ENCODE data around the gene GPR160.

DNA sequence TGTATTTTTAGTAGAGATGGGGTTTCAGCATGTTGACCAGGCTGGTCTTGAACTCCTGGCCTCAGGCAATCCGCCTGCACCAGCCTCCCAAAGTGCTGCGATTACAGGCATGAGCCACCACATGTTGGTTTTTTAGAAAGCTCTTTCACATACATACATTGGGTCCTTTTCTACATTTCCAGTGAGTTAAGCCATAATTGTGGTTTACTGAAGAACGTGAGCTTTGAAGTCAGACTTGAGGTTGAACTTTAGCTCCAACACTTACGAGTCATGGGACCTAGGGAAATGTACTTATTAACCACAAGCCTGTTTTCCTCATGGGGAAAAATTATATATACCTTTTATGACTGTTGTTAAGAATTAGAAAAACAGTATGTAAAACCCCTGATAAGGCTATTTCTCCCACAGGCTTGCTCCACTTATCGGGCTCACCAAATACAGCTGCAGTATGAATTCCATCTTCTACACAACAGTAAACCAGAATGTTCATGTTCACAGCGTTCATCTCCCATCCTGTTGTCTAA, 39.0 kb downstream of the GPR160 start:
- TF ChIP-seq CTCF (IDR thresholded peaks at IDR 0.05) (no peak), POLR2A (IDR thresholded peaks at IDR 0.05) (no peak)

Measured in esophagus squamous epithelium (tissue), 4 donors.